Ovary (tissue), 3 donors: ENCODE results near the gene ADGRL4.

Experiments
- CTCF ChIP-seq, 3 donors: fragments of 450-650 bp in 2 of 3; fragments of 200-600 bp in 1 of 3; IDR thresholded peaks; one replicate each; pipeline versions ENCODE4 v1.5.1 to v1.8.0; 2016 to 2022; ENCODE audit warnings: antibody characterized with exemption in 3 of 3, mild to moderate bottlenecking in 1 of 3
- EP300 ChIP-seq: sonication (generic); formaldehyde crosslinking; IDR thresholded peaks from one replicate; pipeline ENCODE4 v1.6.1; 2017; ENCODE audit warnings: antibody characterized with exemption
- POLR2A ChIP-seq: fragments of 450-650 bp; IDR thresholded peaks from one replicate; pipeline ENCODE4 v1.6.1; 2017; ENCODE audit warnings: antibody characterized with exemption, mild to moderate bottlenecking, moderate library complexity
- donor health status: DM: no; HTN: no; CAD: no.

GRCh38 chr1:78884685-78885452 is 121.7 kb downstream of the ADGRL4 start:
- no peak for TF ChIP-seq CTCF (IDR thresholded peaks at IDR 0.05)
- no peak for TF ChIP-seq EP300
- no peak for TF ChIP-seq POLR2A
